ENCODE data around the gene BACE1. TPM values are rescaled to one million over a fixed set of nuclear protein-coding genes. Genes with fewer than 3 reads are reported as not detected.

BACE1 gene
- total RNA-seq: 23.1 and 27.2 TPM in 2 replicates

GRCh38 chr11:117316197-117316961 is at the start of gene BACE1:
Gene BACE1, minus strand, starts transcription at chr11:117316256. Its CDS starts 461 bp downstream, at chr11:117315795.

GRCh38 chr11:117327567-117328374 is 11.7 kb upstream of the BACE1 start, which contains the start of gene CEP164:
Gene CEP164, plus strand, starts transcription at chr11:117327854. Its CDS starts 10,733 bp downstream, at chr11:117338587.

GRCh38 chr11:117290809-117291396 is 25.2 kb downstream of the BACE1 start, which contains the start of gene BACE1-AS:
Gene BACE1-AS, plus strand, starts transcription at chr11:117291346.

Other genes starting within 250 kb of the BACE1 start
- gene SIK3, start 217.8 kb downstream of the BACE1 start, total RNA-seq: 13.2 and 13.8 TPM in 2 replicates
- 187 and 197 TPM in 2 replicates for gene PAFAH1B2, start 172.0 kb downstream of the BACE1 start, total RNA-seq
- gene SIDT2, start 137.5 kb downstream of the BACE1 start, total RNA-seq: 17.1 and 27.6 TPM in 2 replicates
- 1,205 and 3,154 TPM in 2 replicates for gene TAGLN, start 116.9 kb downstream of the BACE1 start, total RNA-seq
- gene PCSK7, start 84.2 kb downstream of the BACE1 start, total RNA-seq: 49.9 and 101 TPM in 2 replicates
- 6.8 and 7.3 TPM in 2 replicates for gene RNF214, start 83.6 kb downstream of the BACE1 start, total RNA-seq
- gene BACE1-AS, start 24.9 kb downstream of the BACE1 start, total RNA-seq: 1.2 and 1.4 TPM in 2 replicates
- 22.8 and 35.5 TPM in 2 replicates for gene CEP164, start 11.6 kb upstream of the BACE1 start, total RNA-seq